HEK293 (cell line): ENCODE measurements around the gene TDRD10.

Source experiments
- CTCF ChIP-seq: fragments of 450-650 bp; formaldehyde crosslinking; IDR thresholded peaks from 2 replicates; pipeline ENCODE4 v1.5.1; 2016; ENCODE audit warnings: missing biosample characterization, missing genetic modification characterization
- GLIS2 ChIP-seq: fragments of 450-650 bp; formaldehyde crosslinking; IDR thresholded peaks from 2 replicates; pipeline ENCODE4 v1.5.1; 2016; ENCODE audit warnings: missing biosample characterization, missing genetic modification characterization
- ZNF26 ChIP-seq: fragments of 450-650 bp; formaldehyde crosslinking; IDR thresholded peaks from 2 replicates; pipeline ENCODE4 v1.5.1; 2016; ENCODE audit warnings: missing biosample characterization, missing genetic modification characterization
- ZNF311 ChIP-seq: fragments of 450-650 bp; formaldehyde crosslinking; IDR thresholded peaks from 2 replicates; pipeline ENCODE4 v1.5.1; 2017; ENCODE audit warnings: missing biosample characterization, missing genetic modification characterization, borderline replicate concordance

GRCh38 chr1:154488922-154489321 lies 13.1 kb upstream of the TDRD10 start:
- TF ChIP-seq ZNF26 = no peak
- TF ChIP-seq CTCF = no peak
- no peak for TF ChIP-seq GLIS2 (tag by site-specific recombination)
- no peak for TF ChIP-seq ZNF311 (tag by site-specific recombination)
